HepG2 (cell line): ENCODE results near the gene HLA-F. TPM values are rescaled to one million over a fixed set of nuclear protein-coding genes. Genes with fewer than 3 reads are reported as not detected.

Experiments
- EHMT2 ChIP-seq: fragments of 200-600 bp; sonication (generic); IDR thresholded peaks from 2 replicates; pipeline ENCODE4 v1.7.0; 2017; ENCODE audit warnings: antibody characterized with exemption, low read depth, low read length, borderline replicate concordance
- GFI1 ChIP-seq: sonication (generic); formaldehyde crosslinking; IDR thresholded peaks from 2 replicates; pipeline ENCODE4 v1.5.0; 2020; ENCODE audit warnings: missing genetic modification reagents, mild to moderate bottlenecking, borderline replicate concordance
- MIXL1 ChIP-seq: IDR thresholded peaks from 2 replicates; pipeline ENCODE4 v1.6.1; 2016
- PHF8 ChIP-seq: sonication (generic); formaldehyde crosslinking; IDR thresholded peaks from 2 replicates; pipeline ENCODE4 v1.5.0; 2020; ENCODE audit warnings: missing genetic modification reagents
- ZMAT3 ChIP-seq: sonication (generic); formaldehyde crosslinking; conservative IDR thresholded peaks from 2 replicates; pipeline ENCODE4 v1.7.0; 2021; ENCODE audit warnings: missing genetic modification reagents
- ZMAT5 ChIP-seq: sonication (generic); formaldehyde crosslinking; IDR thresholded peaks from 2 replicates; pipeline ENCODE4 v1.5.0; 2020; ENCODE audit warnings: mild to moderate bottlenecking, low read depth, missing genetic modification reagents, borderline replicate concordance
- ZNF33A ChIP-seq: sonication (generic); formaldehyde crosslinking; IDR thresholded peaks from 2 replicates; pipeline ENCODE4 v1.5.1; 2020; ENCODE audit warnings: missing genetic modification reagents, mild to moderate bottlenecking, moderate library complexity, borderline replicate concordance
- ZNF460 ChIP-seq: sonication (generic); formaldehyde crosslinking; IDR thresholded peaks from 2 replicates; pipeline ENCODE4 v1.5.1; 2020; ENCODE audit warnings: missing genetic modification reagents, mild to moderate bottlenecking, borderline replicate concordance
- ZNF530 ChIP-seq: sonication (generic); formaldehyde crosslinking; IDR thresholded peaks from 2 replicates; pipeline ENCODE4 v1.5.0; 2020; ENCODE audit warnings: low read depth, mild to moderate bottlenecking, missing genetic modification reagents
- ZNF572 ChIP-seq: sonication (generic); formaldehyde crosslinking; IDR thresholded peaks from 2 replicates; pipeline ENCODE4 v1.5.1; 2020; ENCODE audit warnings: mild to moderate bottlenecking, missing genetic modification reagents
- polyA plus RNA-seq, 8 experiments: library from polyadenylated mRNA; depleted of rRNA in 3 of 8; stranded (reverse) in 7 of 8; unstranded in 1 of 8; fragments of >200 nt; fragmentation: Illumina TruSeq in 4 of 8; extraction: Trizol in 4 of 8; gene quantifications; 2 replicates each; pipeline versions ENCODE4 v1.2.1 to v1.2.3, GENCODE V29; 2011 to 2016; ENCODE audit warnings: low read depth in 4 of 8, missing spikeins in 1 of 8, mixed read lengths in 1 of 8; ENCODE audit not compliant: insufficient read depth in 1 of 8
- total RNA-seq, 5 experiments: library from RNA; depleted of rRNA; stranded (reverse); fragments of >200 nt; fragmentation: Illumina TruSeq; extraction: Trizol; gene quantifications; 2 replicates each; pipeline ENCODE4 v1.2.3, GENCODE V29; 2016; ENCODE audit warnings: low read depth in 1 of 5
- TF ChIP-seq, protein P1 (sequence below): sonication (generic); formaldehyde crosslinking; IDR thresholded peaks from 2 replicates; pipeline ENCODE4 v1.5.1; 2020; ENCODE audit warnings: mild to moderate bottlenecking, missing genetic modification reagents
- TF ChIP-seq, protein P2 (sequence below): IDR thresholded peaks from 2 replicates; pipeline ENCODE4 v1.6.1; 2012; ENCODE audit warnings: low read depth, low read length, improper control_type of control experiment
- TF ChIP-seq, protein P3 (sequence below): sonication (generic); formaldehyde crosslinking; IDR thresholded peaks from 2 replicates; pipeline ENCODE4 v1.5.0; 2020; ENCODE audit warnings: mild to moderate bottlenecking, missing genetic modification reagents
- TF ChIP-seq, protein P4 (sequence below): IDR thresholded peaks from 2 replicates; pipeline ENCODE4 v1.6.1; 2016; ENCODE audit warnings: missing compliant biosample characterization, missing genetic modification reagents, borderline replicate concordance
- TF ChIP-seq, protein P5 (sequence below): sonication (generic); formaldehyde crosslinking; IDR thresholded peaks from 2 replicates; pipeline ENCODE4 v1.9.0; 2022; ENCODE audit warnings: low read depth, missing genetic modification reagents

HLA-F gene
- total and polyA plus RNA-seq, 2 of the 13 experiments (the other 11 are each of a cell fraction or from before 2014, with no cell fraction given), result 6.0 to 6.1 TPM

DNA sequence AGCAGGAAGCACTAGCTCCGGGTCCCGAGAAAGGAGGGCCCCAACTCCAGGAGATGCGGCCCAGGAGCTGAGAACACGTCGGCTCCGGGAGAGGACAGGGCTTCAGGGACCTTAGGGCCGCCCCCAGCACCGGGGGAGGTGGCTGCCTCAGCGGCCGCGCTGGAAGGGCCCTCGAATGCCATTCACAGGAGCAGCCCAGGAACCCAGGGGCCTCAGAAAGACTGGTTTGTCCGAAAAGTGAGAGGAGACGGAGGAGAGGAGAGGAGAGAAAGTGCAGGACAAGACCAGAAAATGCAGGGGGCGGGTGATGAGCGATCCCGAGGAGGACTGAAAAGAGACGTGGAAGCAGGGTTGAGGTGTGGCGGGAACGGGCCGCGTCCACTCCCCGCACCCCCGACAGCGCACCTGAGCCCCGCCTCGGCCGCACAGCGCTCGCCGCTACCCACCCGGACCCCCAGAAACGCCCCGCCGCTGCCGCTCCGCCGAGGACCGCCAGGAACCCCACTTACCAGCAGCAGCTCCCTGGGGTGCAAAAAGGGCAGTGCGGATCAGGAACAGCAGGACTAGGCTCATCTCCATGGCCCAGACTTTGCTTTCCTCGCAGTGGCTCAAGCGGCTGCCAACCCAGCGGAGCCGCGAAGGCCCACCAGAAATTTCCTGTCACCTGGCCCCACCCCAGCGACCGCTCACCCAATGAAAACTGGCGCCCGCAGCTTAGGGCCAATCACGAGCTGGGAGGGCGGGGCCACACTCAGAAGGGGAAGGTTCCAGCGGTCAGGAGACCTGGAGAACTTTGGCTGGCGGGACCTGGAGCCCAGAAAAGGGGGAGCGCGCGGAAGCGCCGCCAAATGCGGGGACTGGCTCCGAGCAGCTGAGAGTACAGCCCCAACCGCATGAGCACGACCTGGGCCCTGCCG is 25.4 kb downstream of the HLA-F start (continued):
- TF ChIP-seq, protein P1, sequence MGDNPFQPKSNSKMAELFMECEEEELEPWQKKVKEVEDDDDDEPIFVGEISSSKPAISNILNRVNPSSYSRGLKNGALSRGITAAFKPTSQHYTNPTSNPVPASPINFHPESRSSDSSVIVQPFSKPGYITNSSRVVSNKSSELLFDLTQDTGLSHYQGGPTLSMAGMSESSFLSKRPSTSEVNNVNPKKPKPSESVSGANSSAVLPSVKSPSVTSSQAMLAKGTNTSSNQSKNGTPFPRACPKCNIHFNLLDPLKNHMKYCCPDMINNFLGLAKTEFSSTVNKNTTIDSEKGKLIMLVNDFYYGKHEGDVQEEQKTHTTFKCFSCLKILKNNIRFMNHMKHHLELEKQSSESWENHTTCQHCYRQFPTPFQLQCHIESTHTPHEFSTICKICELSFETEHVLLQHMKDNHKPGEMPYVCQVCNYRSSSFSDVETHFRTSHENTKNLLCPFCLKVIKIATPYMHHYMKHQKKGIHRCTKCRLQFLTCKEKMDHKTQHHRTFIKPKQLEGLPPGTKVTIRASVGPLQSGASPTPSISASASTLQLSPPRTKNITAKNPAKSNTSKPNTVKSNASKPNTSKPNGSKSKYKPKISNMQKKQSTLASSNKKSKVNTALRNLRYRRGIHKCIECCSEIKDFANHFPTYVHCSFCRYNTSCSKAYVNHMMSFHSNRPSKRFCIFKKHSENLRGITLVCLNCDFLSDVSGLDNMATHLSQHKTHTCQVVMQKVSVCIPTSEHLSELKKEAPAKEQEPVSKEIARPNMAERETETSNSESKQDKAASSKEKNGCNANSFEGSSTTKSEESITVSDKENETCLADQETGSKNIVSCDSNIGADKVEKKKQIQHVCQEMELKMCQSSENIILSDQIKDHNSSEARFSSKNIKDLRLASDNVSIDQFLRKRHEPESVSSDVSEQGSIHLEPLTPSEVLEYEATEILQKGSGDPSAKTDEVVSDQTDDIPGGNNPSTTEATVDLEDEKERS (CRISPR knock-in tag), result no peak
- TF ChIP-seq ZNF530 (CRISPR knock-in tag) (no peak), ZNF572 (peak; percentile 67; the same call in 1 of the 2 replicates), ZNF33A (CRISPR knock-in tag) (no peak), MIXL1 (CRISPR knock-in tag) (0 out of 2 replicates have a peak, but pooled peaks have one; percentile 38), ZMAT5 (CRISPR knock-in tag) (no peak), ZMAT3 (peak; percentile 88), PHF8 (CRISPR knock-in tag) (peak; percentile 80), GFI1 (CRISPR knock-in tag) (0 out of 2 replicates have a peak, but pooled peaks have one; percentile 52), EHMT2 (no peak), ZNF460 (CRISPR knock-in tag) (no peak)
- TF ChIP-seq, protein P2, sequence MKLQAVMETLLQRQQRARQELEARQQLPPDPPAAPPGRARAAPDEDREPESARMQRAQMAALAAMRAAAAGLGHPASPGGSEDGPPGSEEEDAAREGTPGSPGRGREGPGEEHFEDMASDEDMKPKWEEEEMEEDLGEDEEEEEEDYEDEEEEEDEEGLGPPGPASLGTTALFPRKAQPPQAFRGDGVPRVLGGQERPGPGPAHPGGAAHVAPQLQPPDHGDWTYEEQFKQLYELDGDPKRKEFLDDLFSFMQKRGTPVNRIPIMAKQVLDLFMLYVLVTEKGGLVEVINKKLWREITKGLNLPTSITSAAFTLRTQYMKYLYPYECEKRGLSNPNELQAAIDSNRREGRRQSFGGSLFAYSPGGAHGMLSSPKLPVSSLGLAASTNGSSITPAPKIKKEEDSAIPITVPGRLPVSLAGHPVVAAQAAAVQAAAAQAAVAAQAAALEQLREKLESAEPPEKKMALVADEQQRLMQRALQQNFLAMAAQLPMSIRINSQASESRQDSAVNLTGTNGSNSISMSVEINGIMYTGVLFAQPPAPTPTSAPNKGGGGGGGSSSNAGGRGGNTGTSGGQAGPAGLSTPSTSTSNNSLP, result no peak
- TF ChIP-seq, protein P3, sequence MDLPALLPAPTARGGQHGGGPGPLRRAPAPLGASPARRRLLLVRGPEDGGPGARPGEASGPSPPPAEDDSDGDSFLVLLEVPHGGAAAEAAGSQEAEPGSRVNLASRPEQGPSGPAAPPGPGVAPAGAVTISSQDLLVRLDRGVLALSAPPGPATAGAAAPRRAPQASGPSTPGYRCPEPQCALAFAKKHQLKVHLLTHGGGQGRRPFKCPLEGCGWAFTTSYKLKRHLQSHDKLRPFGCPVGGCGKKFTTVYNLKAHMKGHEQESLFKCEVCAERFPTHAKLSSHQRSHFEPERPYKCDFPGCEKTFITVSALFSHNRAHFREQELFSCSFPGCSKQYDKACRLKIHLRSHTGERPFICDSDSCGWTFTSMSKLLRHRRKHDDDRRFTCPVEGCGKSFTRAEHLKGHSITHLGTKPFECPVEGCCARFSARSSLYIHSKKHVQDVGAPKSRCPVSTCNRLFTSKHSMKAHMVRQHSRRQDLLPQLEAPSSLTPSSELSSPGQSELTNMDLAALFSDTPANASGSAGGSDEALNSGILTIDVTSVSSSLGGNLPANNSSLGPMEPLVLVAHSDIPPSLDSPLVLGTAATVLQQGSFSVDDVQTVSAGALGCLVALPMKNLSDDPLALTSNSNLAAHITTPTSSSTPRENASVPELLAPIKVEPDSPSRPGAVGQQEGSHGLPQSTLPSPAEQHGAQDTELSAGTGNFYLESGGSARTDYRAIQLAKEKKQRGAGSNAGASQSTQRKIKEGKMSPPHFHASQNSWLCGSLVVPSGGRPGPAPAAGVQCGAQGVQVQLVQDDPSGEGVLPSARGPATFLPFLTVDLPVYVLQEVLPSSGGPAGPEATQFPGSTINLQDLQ (CRISPR knock-in tag), result no peak
- TF ChIP-seq, protein P4, sequence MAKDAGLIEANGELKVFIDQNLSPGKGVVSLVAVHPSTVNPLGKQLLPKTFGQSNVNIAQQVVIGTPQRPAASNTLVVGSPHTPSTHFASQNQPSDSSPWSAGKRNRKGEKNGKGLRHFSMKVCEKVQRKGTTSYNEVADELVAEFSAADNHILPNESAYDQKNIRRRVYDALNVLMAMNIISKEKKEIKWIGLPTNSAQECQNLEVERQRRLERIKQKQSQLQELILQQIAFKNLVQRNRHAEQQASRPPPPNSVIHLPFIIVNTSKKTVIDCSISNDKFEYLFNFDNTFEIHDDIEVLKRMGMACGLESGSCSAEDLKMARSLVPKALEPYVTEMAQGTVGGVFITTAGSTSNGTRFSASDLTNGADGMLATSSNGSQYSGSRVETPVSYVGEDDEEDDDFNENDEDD (CRISPR knock-in tag), result peak; percentile 67
- TF ChIP-seq, protein P5, sequence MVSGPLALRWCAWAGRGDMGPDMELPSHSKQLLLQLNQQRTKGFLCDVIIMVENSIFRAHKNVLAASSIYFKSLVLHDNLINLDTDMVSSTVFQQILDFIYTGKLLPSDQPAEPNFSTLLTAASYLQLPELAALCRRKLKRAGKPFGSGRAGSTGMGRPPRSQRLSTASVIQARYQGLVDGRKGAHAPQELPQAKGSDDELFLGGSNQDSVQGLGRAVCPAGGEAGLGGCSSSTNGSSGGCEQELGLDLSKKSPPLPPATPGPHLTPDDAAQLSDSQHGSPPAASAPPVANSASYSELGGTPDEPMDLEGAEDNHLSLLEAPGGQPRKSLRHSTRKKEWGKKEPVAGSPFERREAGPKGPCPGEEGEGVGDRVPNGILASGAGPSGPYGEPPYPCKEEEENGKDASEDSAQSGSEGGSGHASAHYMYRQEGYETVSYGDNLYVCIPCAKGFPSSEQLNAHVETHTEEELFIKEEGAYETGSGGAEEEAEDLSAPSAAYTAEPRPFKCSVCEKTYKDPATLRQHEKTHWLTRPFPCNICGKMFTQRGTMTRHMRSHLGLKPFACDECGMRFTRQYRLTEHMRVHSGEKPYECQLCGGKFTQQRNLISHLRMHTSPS (CRISPR knock-in tag), result no peak
